HEK293 (cell line): ENCODE results near the gene CMTM8.

Experiments used
- CTCF ChIP-seq: fragments of 450-650 bp; formaldehyde crosslinking; IDR thresholded peaks from 2 replicates; pipeline ENCODE4 v1.5.1; 2016; ENCODE audit warnings: missing biosample characterization, missing genetic modification characterization
- FEZF1 ChIP-seq: fragments of 450-650 bp; formaldehyde crosslinking; IDR thresholded peaks from 2 replicates; pipeline ENCODE4 v1.5.1; 2016; ENCODE audit warnings: missing biosample characterization, missing genetic modification characterization
- KLF16 ChIP-seq: fragments of 450-650 bp; formaldehyde crosslinking; IDR thresholded peaks from 2 replicates; pipeline ENCODE4 v1.5.1; 2017; ENCODE audit warnings: missing biosample characterization, missing genetic modification characterization
- KLF8 ChIP-seq: fragments of 450-650 bp; formaldehyde crosslinking; IDR thresholded peaks from 2 replicates; pipeline ENCODE4 v1.5.1; 2016; ENCODE audit warnings: missing biosample characterization, missing genetic modification characterization
- OVOL3 ChIP-seq: fragments of 450-650 bp; formaldehyde crosslinking; IDR thresholded peaks from 2 replicates; pipeline ENCODE4 v1.5.1; 2016; ENCODE audit warnings: missing biosample characterization, missing genetic modification characterization
- PBX3 ChIP-seq: sonication (generic); formaldehyde crosslinking; IDR thresholded peaks from 2 replicates; pipeline ENCODE4 v1.8.1; 2022; ENCODE audit warnings: mild to moderate bottlenecking, moderate library complexity, missing genetic modification reagents
- PRDM1 ChIP-seq: fragments of 450-650 bp; formaldehyde crosslinking; IDR thresholded peaks from 2 replicates; pipeline ENCODE4; 2016; ENCODE audit warnings: missing biosample characterization, missing genetic modification characterization
- WT1 ChIP-seq: fragments of 450-650 bp; formaldehyde crosslinking; IDR thresholded peaks from 2 replicates; pipeline ENCODE4 v1.5.1; 2016; ENCODE audit warnings: missing biosample characterization, missing genetic modification characterization
- YY2 ChIP-seq: fragments of 450-650 bp; formaldehyde crosslinking; IDR thresholded peaks from 2 replicates; pipeline ENCODE4 v1.5.1; 2016; ENCODE audit warnings: missing biosample characterization, missing genetic modification characterization
- ZBTB8A ChIP-seq: fragments of 450-650 bp; formaldehyde crosslinking; IDR thresholded peaks from 2 replicates; pipeline ENCODE4 v1.5.1; 2016; ENCODE audit warnings: missing biosample characterization, missing genetic modification characterization
- ZFP37 ChIP-seq: fragments of 450-650 bp; formaldehyde crosslinking; IDR thresholded peaks from 2 replicates; pipeline ENCODE4 v1.5.1; 2016; ENCODE audit warnings: missing biosample characterization, missing genetic modification characterization
- ZNF114 ChIP-seq: fragments of 450-650 bp; formaldehyde crosslinking; IDR thresholded peaks from 2 replicates; pipeline ENCODE4 v1.5.0; 2017; ENCODE audit warnings: missing biosample characterization, missing genetic modification characterization
- ZNF146 ChIP-seq: fragments of 450-650 bp; formaldehyde crosslinking; IDR thresholded peaks from 2 replicates; pipeline ENCODE4 v1.5.1; 2016; ENCODE audit warnings: missing biosample characterization, missing genetic modification characterization
- ZNF174 ChIP-seq: fragments of 450-650 bp; formaldehyde crosslinking; IDR thresholded peaks from 2 replicates; pipeline ENCODE4 v1.5.0; 2017; ENCODE audit warnings: missing biosample characterization, mild to moderate bottlenecking, missing genetic modification characterization
- ZNF175 ChIP-seq: fragments of 450-650 bp; formaldehyde crosslinking; IDR thresholded peaks from 2 replicates; pipeline ENCODE4 v1.5.1; 2016; ENCODE audit warnings: missing biosample characterization, missing genetic modification characterization
- ZNF18 ChIP-seq: fragments of 450-650 bp; formaldehyde crosslinking; IDR thresholded peaks from 2 replicates; pipeline ENCODE4 v1.5.1; 2016; ENCODE audit warnings: missing biosample characterization, missing genetic modification characterization
- ZNF211 ChIP-seq: fragments of 450-650 bp; formaldehyde crosslinking; IDR thresholded peaks from 2 replicates; pipeline ENCODE4 v1.5.1; 2016; ENCODE audit warnings: low read depth, missing biosample characterization, missing genetic modification characterization
- ZNF24 ChIP-seq: fragments of 450-650 bp; formaldehyde crosslinking; IDR thresholded peaks from 2 replicates; pipeline ENCODE4 v1.5.1; 2016; ENCODE audit warnings: missing biosample characterization, missing genetic modification characterization
- ZNF311 ChIP-seq: fragments of 450-650 bp; formaldehyde crosslinking; IDR thresholded peaks from 2 replicates; pipeline ENCODE4 v1.5.1; 2017; ENCODE audit warnings: missing biosample characterization, missing genetic modification characterization, borderline replicate concordance
- ZNF341 ChIP-seq: fragments of 450-650 bp; formaldehyde crosslinking; IDR thresholded peaks from 2 replicates; pipeline ENCODE4; 2016; ENCODE audit warnings: low read depth, missing biosample characterization, missing genetic modification characterization
- ZNF37A ChIP-seq: fragments of 450-650 bp; IDR thresholded peaks from 2 replicates; pipeline ENCODE4 v1.5.1; 2018; ENCODE audit warnings: missing biosample characterization, missing genetic modification characterization
- ZNF404 ChIP-seq: fragments of 450-650 bp; formaldehyde crosslinking; IDR thresholded peaks from 2 replicates; pipeline ENCODE4 v1.5.1; 2017; ENCODE audit warnings: missing biosample characterization, missing genetic modification characterization
- ZNF529 ChIP-seq: fragments of 450-650 bp; formaldehyde crosslinking; IDR thresholded peaks from 2 replicates; pipeline ENCODE4 v1.5.1; 2017; ENCODE audit warnings: missing genetic modification characterization, missing biosample characterization; ENCODE audit not compliant: insufficient replicate concordance
- ZNF621 ChIP-seq: fragments of 450-650 bp; formaldehyde crosslinking; IDR thresholded peaks from 2 replicates; pipeline ENCODE4 v1.5.1; 2017; ENCODE audit warnings: missing biosample characterization, missing genetic modification characterization
- ZNF658 ChIP-seq: fragments of 450-650 bp; formaldehyde crosslinking; IDR thresholded peaks from 2 replicates; pipeline ENCODE4; 2016; ENCODE audit warnings: missing biosample characterization, missing genetic modification characterization
- ZNF660 ChIP-seq: fragments of 450-650 bp; IDR thresholded peaks from 2 replicates; pipeline ENCODE4 v1.5.1; 2018; ENCODE audit warnings: missing biosample characterization, mild to moderate bottlenecking, missing genetic modification characterization
- ZNF670 ChIP-seq: fragments of 450-650 bp; formaldehyde crosslinking; IDR thresholded peaks from 2 replicates; pipeline ENCODE4 v1.5.1; 2016; ENCODE audit warnings: missing biosample characterization, missing genetic modification characterization, low read depth
- ZNF677 ChIP-seq: fragments of 450-650 bp; IDR thresholded peaks from 2 replicates; pipeline ENCODE4 v1.5.0; 2018; ENCODE audit warnings: missing biosample characterization, mild to moderate bottlenecking, missing genetic modification characterization, moderate library complexity
- ZNF707 ChIP-seq: fragments of 450-650 bp; formaldehyde crosslinking; IDR thresholded peaks from 2 replicates; pipeline ENCODE4 v1.5.1; 2016; ENCODE audit warnings: missing biosample characterization, missing genetic modification characterization
- ZNF747 ChIP-seq: fragments of 450-650 bp; formaldehyde crosslinking; IDR thresholded peaks from 2 replicates; pipeline ENCODE4 v1.5.1; 2016; ENCODE audit warnings: missing biosample characterization, missing genetic modification characterization
- ZNF76 ChIP-seq: fragments of 450-650 bp; formaldehyde crosslinking; IDR thresholded peaks from 2 replicates; pipeline ENCODE4; 2016; ENCODE audit warnings: low read depth, missing biosample characterization, missing genetic modification characterization, borderline replicate concordance
- ZNF830 ChIP-seq: fragments of 450-650 bp; IDR thresholded peaks from 2 replicates; pipeline ENCODE4 v1.5.0; 2018; ENCODE audit warnings: missing biosample characterization, missing genetic modification characterization, low read depth, mild to moderate bottlenecking, moderate library complexity
- ZXDB ChIP-seq: fragments of 450-650 bp; formaldehyde crosslinking; IDR thresholded peaks from 2 replicates; pipeline ENCODE4 v1.5.1; 2016; ENCODE audit warnings: missing biosample characterization, missing genetic modification characterization
- TF ChIP-seq, protein P1 (sequence below): fragments of 450-650 bp; formaldehyde crosslinking; IDR thresholded peaks from 2 replicates; pipeline ENCODE4 v1.5.1; 2016; ENCODE audit warnings: missing biosample characterization, missing genetic modification characterization, low read depth
- TF ChIP-seq, protein P2 (sequence below): fragments of 450-650 bp; formaldehyde crosslinking; IDR thresholded peaks from 2 replicates; pipeline ENCODE4 v1.5.1; 2016; ENCODE audit warnings: missing biosample characterization, missing genetic modification characterization

Gene CMTM8

DNA sequence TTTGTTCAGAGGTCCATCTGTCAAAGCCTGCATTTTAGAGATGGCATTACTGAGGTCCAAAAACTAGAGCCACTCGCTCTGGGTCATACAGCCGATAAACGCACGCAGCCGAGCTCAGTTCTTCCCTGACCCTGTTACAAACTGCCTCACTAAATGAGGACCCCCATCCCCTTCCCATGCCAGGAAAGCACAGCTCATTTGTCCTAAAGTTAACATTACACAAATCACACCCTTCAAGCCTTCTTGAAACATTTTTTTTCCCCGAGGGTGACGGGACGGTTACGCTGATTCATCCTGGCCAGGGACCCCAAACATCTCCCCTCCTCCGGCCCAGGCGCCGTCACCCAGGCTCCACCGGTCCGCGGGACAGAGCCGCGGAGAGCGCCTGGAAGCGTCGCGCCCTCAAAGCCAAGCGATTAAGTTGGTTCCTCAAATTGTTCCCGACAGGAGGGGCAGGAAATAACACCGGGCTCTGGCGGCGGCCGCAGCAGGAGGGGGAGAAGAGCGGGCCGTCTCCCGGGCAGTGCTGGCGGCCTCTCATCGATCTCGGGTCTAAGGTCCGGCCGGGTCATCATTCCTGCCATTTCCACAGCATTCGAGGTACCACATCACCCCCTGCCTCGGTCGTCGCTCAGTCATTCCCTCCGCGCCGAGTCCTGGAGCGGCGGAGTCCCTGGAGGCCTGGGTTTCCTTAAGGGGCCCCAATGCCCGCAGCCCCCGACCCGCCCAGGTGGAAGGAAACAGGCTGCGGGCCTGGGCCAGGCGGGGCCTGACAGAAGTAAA is 619 bp upstream of the CMTM8 start (continued):
- TF ChIP-seq ZNF830 (no peak), ZNF174 (no peak), ZNF660 (tag by site-specific recombination) (no peak), ZNF670 (no peak), ZNF37A (tag by site-specific recombination) (no peak), KLF8 (tag by site-specific recombination) (0 out of 2 replicates have a peak, but pooled peaks have one; percentile 33), ZNF404 (tag by site-specific recombination) (no peak), ZNF621 (tag by site-specific recombination) (no peak), ZNF175 (no peak), OVOL3 (tag by site-specific recombination) (no peak), ZNF146 (tag by site-specific recombination) (no peak), ZNF529 (tag by site-specific recombination) (no peak), CTCF (no peak), ZNF76 (tag by site-specific recombination) (no peak), ZXDB (tag by site-specific recombination) (peak; percentile 87), ZNF658 (tag by site-specific recombination) (no peak), ZFP37 (tag by site-specific recombination) (no peak), ZNF747 (no peak), YY2 (tag by site-specific recombination) (no peak), PRDM1 (tag by site-specific recombination) (no peak), ZNF341 (peak; percentile 68), ZNF311 (tag by site-specific recombination) (no peak), ZNF211 (tag by site-specific recombination) (no peak), WT1 (tag by site-specific recombination) (no peak), KLF16 (0 out of 2 replicates have a peak, but pooled peaks have one; percentile 43), PBX3 (CRISPR knock-in tag) (no peak), ZNF677 (tag by site-specific recombination) (no peak), ZNF707 (no peak), ZBTB8A (tag by site-specific recombination) (peak; percentile 92; the same call in 1 of the 2 replicates), ZNF18 (tag by site-specific recombination) (no peak), FEZF1 (tag by site-specific recombination) (no peak), ZNF24 (tag by site-specific recombination) (0 out of 2 replicates have a peak, but pooled peaks have one; percentile 33), ZNF114 (no peak)
- TF ChIP-seq, protein P1, sequence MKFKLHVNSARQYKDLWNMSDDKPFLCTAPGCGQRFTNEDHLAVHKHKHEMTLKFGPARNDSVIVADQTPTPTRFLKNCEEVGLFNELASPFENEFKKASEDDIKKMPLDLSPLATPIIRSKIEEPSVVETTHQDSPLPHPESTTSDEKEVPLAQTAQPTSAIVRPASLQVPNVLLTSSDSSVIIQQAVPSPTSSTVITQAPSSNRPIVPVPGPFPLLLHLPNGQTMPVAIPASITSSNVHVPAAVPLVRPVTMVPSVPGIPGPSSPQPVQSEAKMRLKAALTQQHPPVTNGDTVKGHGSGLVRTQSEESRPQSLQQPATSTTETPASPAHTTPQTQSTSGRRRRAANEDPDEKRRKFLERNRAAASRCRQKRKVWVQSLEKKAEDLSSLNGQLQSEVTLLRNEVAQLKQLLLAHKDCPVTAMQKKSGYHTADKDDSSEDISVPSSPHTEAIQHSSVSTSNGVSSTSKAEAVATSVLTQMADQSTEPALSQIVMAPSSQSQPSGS (tag by site-specific recombination): no peak
- TF ChIP-seq, protein P2, sequence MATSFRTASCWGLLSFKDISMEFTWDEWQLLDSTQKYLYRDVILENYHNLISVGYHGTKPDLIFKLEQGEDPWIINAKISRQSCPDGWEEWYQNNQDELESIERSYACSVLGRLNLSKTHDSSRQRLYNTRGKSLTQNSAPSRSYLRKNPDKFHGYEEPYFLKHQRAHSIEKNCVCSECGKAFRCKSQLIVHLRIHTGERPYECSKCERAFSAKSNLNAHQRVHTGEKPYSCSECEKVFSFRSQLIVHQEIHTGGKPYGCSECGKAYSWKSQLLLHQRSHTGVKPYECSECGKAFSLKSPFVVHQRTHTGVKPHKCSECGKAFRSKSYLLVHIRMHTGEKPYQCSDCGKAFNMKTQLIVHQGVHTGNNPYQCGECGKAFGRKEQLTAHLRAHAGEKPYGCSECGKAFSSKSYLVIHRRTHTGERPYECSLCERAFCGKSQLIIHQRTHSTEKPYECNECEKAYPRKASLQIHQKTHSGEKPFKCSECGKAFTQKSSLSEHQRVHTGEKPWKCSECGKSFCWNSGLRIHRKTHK: no peak
